Gastrocnemius medialis (tissue), 4 donors: ENCODE results near the gene HLA-DPA1.

Experiments
- CTCF ChIP-seq, 5 experiments: fragments of 450-650 bp in 3 of 5; fragments of 200-600 bp in 2 of 5; sonication (generic) in 2 of 5; IDR thresholded peaks in 4 of 5; conservative IDR thresholded peaks in 1 of 5; 1 replicate in 4 of 5; 2 replicates in 1 of 5; pipeline ENCODE4 v1.5.1; 2016 to 2019; ENCODE audit warnings: antibody characterized with exemption in 5 of 5, mild to moderate bottlenecking in 3 of 5, moderate library complexity in 3 of 5
- POLR2A ChIP-seq, 2 donors: fragments of 450-650 bp; IDR thresholded peaks; one replicate each; pipeline ENCODE4 v1.6.1; 2017; ENCODE audit warnings: antibody characterized with exemption in 2 of 2, mild to moderate bottlenecking in 2 of 2, moderate library complexity in 2 of 2

- TF ChIP-seq CTCF (IDR thresholded peaks at IDR 0.05 in 4 of 5, conservative IDR thresholded peaks at IDR 0.05 in 1 of 5) (no peak), POLR2A (IDR thresholded peaks at IDR 0.05) (no peak)
Measured at GRCh38 chr6:33076406-33076934, 3.0 kb upstream of the HLA-DPA1 start.
